ENCODE results near the gene CPNE4.
A peak's percentile ranks its signal among the peaks of the same experiment; 100 is the strongest.

The CPNE4 gene

DNA sequence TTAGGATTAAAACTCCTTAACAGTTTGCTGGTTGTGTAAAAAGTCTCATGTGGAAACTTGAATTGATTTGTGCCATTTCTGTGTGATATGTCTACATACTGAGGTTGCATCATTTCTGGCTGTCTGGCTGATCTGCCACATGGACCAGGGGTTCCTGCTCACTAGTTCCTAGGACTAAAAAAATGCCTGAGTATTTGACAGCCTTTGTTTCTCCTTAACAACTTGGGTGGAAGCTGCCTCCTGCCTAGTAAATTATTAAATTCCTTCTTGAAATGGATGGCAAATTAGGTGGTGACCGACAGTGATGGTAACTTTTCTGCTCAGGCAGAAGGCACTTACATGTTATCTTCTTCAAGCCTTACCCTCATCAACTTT, 305.2 kb downstream of the CPNE4 start:
- no peak for TF ChIP-seq CTCF (conservative IDR thresholded peaks at IDR 0.05; ENCODE audit: low read depth, low read length)
- H3K4me2 ChIP-seq: peak overlapping the region; percentile 3; the same call in 1 of the 2 replicates
- no peaks in the 10 kb centered on the region for H4K20me1 ChIP-seq (ENCODE audit: insufficient read depth)
- no peaks in the 10 kb centered on the region for H3K27me3 ChIP-seq (ENCODE audit: insufficient read depth, low read depth)
- H3K4me1 ChIP-seq (ENCODE audit: low read depth, poor library complexity, severe bottlenecking): peaks cover 39% of the 10 kb centered on the region
- no peak overlapping the region for H3K9ac ChIP-seq
- H3K27ac ChIP-seq: no peak overlapping the region
- no peaks in the 10 kb centered on the region for H3K79me2 ChIP-seq (ENCODE audit: insufficient read depth, low read depth)
- H3K4me3 ChIP-seq (IDR thresholded peaks at IDR 0.05; ENCODE audit: insufficient read depth, low read depth, low read length): no peak overlapping the region
- H2AFZ ChIP-seq (ENCODE audit: low read depth): no peak overlapping the region
- no peaks in the 10 kb centered on the region for H3K36me3 ChIP-seq (ENCODE audit: insufficient read depth)

GRCh38 chr3:131728898-131729642, 305.7 kb downstream of the CPNE4 start:
- Histone ChIP-seq H3K27me3 (ENCODE audit: insufficient read depth, low read depth) (no peaks in the 10 kb centered on the region), H3K4me2 (peak overlapping the region; percentile 3; the same call in 1 of the 2 replicates), H3K36me3 (ENCODE audit: insufficient read depth) (no peaks in the 10 kb centered on the region), H4K20me1 (ENCODE audit: insufficient read depth) (no peaks in the 10 kb centered on the region), H3K4me3 (IDR thresholded peaks at IDR 0.05; ENCODE audit: insufficient read depth, low read depth, low read length) (no peak overlapping the region), H3K27ac (no peak overlapping the region), H2AFZ (ENCODE audit: low read depth) (no peak overlapping the region), H3K9ac (no peak overlapping the region), H3K79me2 (ENCODE audit: insufficient read depth, low read depth) (no peaks in the 10 kb centered on the region), H3K4me1 (ENCODE audit: low read depth, poor library complexity, severe bottlenecking) (peaks cover 45% of the 10 kb centered on the region)
- TF ChIP-seq CTCF (conservative IDR thresholded peaks at IDR 0.05; ENCODE audit: low read depth, low read length): no peak

DNA sequence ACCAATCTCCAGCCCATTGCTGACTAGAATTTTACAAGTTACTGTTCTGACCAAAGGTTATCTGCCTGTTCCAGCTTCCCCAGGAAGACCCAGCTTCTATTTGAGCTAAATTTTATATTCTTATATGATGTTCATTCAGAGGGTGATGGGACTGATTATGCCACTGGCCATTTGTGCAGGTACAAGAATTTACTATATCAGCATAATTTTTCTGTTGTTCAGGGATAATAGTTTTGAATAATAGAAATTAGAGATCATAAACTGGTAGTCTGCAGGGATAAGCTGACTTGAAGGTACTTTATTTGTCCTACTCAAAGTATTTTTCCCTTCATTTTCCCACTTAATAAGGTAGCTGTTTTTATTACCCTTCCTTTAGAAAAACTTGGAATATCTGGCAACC, 309.4 kb downstream of the CPNE4 start:
- Histone ChIP-seq H4K20me1 (ENCODE audit: insufficient read depth) (no peaks in the 10 kb centered on the region), H3K27ac (no peak overlapping the region), H3K4me3 (IDR thresholded peaks at IDR 0.05; ENCODE audit: insufficient read depth, low read depth, low read length) (no peak overlapping the region), H3K4me2 (no peak overlapping the region), H3K4me1 (ENCODE audit: low read depth, poor library complexity, severe bottlenecking) (peaks cover 66% of the 10 kb centered on the region), H3K9ac (no peak overlapping the region), H3K36me3 (ENCODE audit: insufficient read depth) (no peaks in the 10 kb centered on the region), H3K27me3 (ENCODE audit: insufficient read depth, low read depth) (no peaks in the 10 kb centered on the region), H2AFZ (ENCODE audit: low read depth) (no peak overlapping the region), H3K79me2 (ENCODE audit: insufficient read depth, low read depth) (no peaks in the 10 kb centered on the region)
- TF ChIP-seq CTCF (conservative IDR thresholded peaks at IDR 0.05; ENCODE audit: low read depth, low read length): no peak

GRCh38 chr3:131723343-131723742, 311.5 kb downstream of the CPNE4 start:
- Histone ChIP-seq H3K79me2 (ENCODE audit: insufficient read depth, low read depth) (no peaks in the 10 kb centered on the region), H3K36me3 (ENCODE audit: insufficient read depth) (no peaks in the 10 kb centered on the region), H3K4me3 (IDR thresholded peaks at IDR 0.05; ENCODE audit: insufficient read depth, low read depth, low read length) (no peak overlapping the region), H4K20me1 (ENCODE audit: insufficient read depth) (no peaks in the 10 kb centered on the region), H3K27me3 (ENCODE audit: insufficient read depth, low read depth) (no peaks in the 10 kb centered on the region), H3K4me2 (peak overlapping the region; percentile 67), H2AFZ (ENCODE audit: low read depth) (no peak overlapping the region), H3K4me1 (ENCODE audit: low read depth, poor library complexity, severe bottlenecking) (peaks cover 61% of the 10 kb centered on the region), H3K27ac (peak overlapping the region; percentile 45), H3K9ac (no peak overlapping the region; the same call in 1 of the 2 replicates)
- TF ChIP-seq CTCF (conservative IDR thresholded peaks at IDR 0.05; ENCODE audit: low read depth, low read length): no peak

Measured in KMS-11 (cell line).